Measurements from ENCODE around the gene TRAF2.

- no peak for TF ChIP-seq CTCF (IDR thresholded peaks at IDR 0.05)
- TF ChIP-seq POLR2A (IDR thresholded peaks at IDR 0.05) = no peak
These were observed 87.6 kb downstream of the TRAF2 start for GRCh38 chr9:136973618-136974617.

Data from right lobe of liver (tissue), 4 donors.